Hepatocyte (in vitro differentiated cells): ENCODE results near the gene BTRC. TPM values are rescaled to one million over a fixed set of nuclear protein-coding genes. Genes with fewer than 3 reads are reported as not detected.
A peak's percentile ranks its signal among the peaks of the same experiment; 100 is the strongest.

Experiments
- DNase-seq: peaks from one replicate; pipeline ENCODE4 v3.0.0-alpha.2; 2016; ENCODE audit warnings: low spot score
- H2AFZ ChIP-seq: fragments of 200-600 bp; sonication (generic); 2 replicates; pipeline ENCODE4 v1.6.0; 2016; ENCODE audit warnings: antibody characterized with exemption, mild to moderate bottlenecking
- H3K27ac ChIP-seq: fragments of 200-600 bp; sonication (generic); 2 replicates; pipeline ENCODE4 v1.5.1; 2016; ENCODE audit warnings: mild to moderate bottlenecking
- H3K27me3 ChIP-seq: fragments of 200-600 bp; sonication (generic); 2 replicates; pipeline ENCODE4 v1.6.1; 2016
- H3K36me3 ChIP-seq: fragments of 200-600 bp; sonication (generic); replicated peaks from 2 replicates; pipeline ENCODE4 v1.5.1; 2016; ENCODE audit warnings: low read depth; ENCODE audit not compliant: insufficient read depth
- H3K4me1 ChIP-seq: fragments of 200-600 bp; sonication (generic); 2 replicates; pipeline ENCODE4 v1.5.1; 2016; ENCODE audit warnings: mild to moderate bottlenecking, moderate library complexity; ENCODE audit not compliant: insufficient read depth
- H3K4me2 ChIP-seq: fragments of 200-600 bp; sonication (generic); 2 replicates; pipeline ENCODE4 v1.6.0; 2016
- H3K4me3 ChIP-seq: fragments of 200-600 bp; sonication (generic); 2 replicates; pipeline ENCODE4 v1.5.1; 2016; ENCODE audit warnings: mild to moderate bottlenecking
- H3K79me2 ChIP-seq: fragments of 200-600 bp; sonication (generic); 2 replicates; pipeline ENCODE4 v1.6.0; 2017; ENCODE audit warnings: mild to moderate bottlenecking
- H3K9me2 ChIP-seq: fragments of 200-600 bp; sonication (generic); replicated peaks from 2 replicates; pipeline ENCODE4 v1.6.0; 2017; ENCODE audit warnings: mild to moderate bottlenecking; ENCODE audit not compliant: insufficient read depth
- H3K9me3 ChIP-seq: fragments of 200-600 bp; sonication (generic); 2 replicates; pipeline ENCODE4 v1.5.1; 2016; ENCODE audit warnings: low read depth, mild to moderate bottlenecking
- H4K20me1 ChIP-seq: fragments of 200-600 bp; sonication (generic); 2 replicates; pipeline ENCODE4 v1.6.0; 2016; ENCODE audit warnings: mild to moderate bottlenecking; ENCODE audit not compliant: insufficient read depth, poor library complexity, severe bottlenecking
- CTCF ChIP-seq: fragments of 200-600 bp; sonication (generic); IDR thresholded peaks from 2 replicates; pipeline ENCODE4 v1.5.1; 2016; ENCODE audit warnings: antibody characterized with exemption, mild to moderate bottlenecking; ENCODE audit not compliant: poor library complexity
- EZH2 ChIP-seq: fragments of 200-600 bp; sonication (generic); IDR thresholded peaks from 2 replicates; pipeline ENCODE4 v1.6.1; 2016; ENCODE audit warnings: antibody characterized with exemption, mild to moderate bottlenecking, borderline replicate concordance
- EZH2phosphoT487 ChIP-seq: fragments of 200-600 bp; sonication (generic); IDR thresholded peaks from one replicate; pipeline ENCODE4 v1.6.1; 2018; ENCODE audit warnings: antibody characterized with exemption, mild to moderate bottlenecking, low read depth, moderate library complexity; ENCODE audit not compliant: unreplicated experiment, severe bottlenecking
- WGBS: methylation state at CpG from one replicate; pipeline ENCODE4 v1.1.6; 2016; ENCODE audit warnings: low lambda C conversion rate; ENCODE audit errors: missing lambda C conversion rate; 5-methylcytosine and 5-hydroxymethylcytosine counted together
- polyA plus RNA-seq: library from polyadenylated mRNA; unstranded; fragments of >200 nt; fragmentation: Nextera tagmentation; extraction: Ambion mirVana; gene quantifications from 2 replicates; pipeline ENCODE4 v1.2.1, GENCODE V29; 2016
- total RNA-seq: library from RNA; depleted of rRNA; stranded (reverse); fragments of >200 nt; gene quantifications from 2 replicates; pipeline ENCODE4 v1.2.3, GENCODE V29; 2014

Gene BTRC
- total and polyA plus RNA-seq, 2 experiments from 2014 or later, result 14.5 to 24.3 TPM

GRCh38 chr10:101564490-101564991 lies 210.6 kb downstream of the BTRC start:
- 93% methylated on average over 15 of the region's 15 CpGs for WGBS
- TF ChIP-seq EZH2phosphoT487 (no peak), EZH2 (no peak), CTCF (no peak)
- no peak overlapping the region for H3K4me2 ChIP-seq
- no peaks in the 10 kb centered on the region for H3K9me2 ChIP-seq
- no peak overlapping the region for H3K27ac ChIP-seq
- no peaks in the 10 kb centered on the region for H3K4me1 ChIP-seq
- H2AFZ ChIP-seq, result no peak overlapping the region
- H3K9me3 ChIP-seq, result no peaks in the 10 kb centered on the region
- H3K79me2 ChIP-seq, result no peaks in the 10 kb centered on the region
- no peak for DNase-seq
- peaks cover 47% of the 10 kb centered on the region for H3K27me3 ChIP-seq
- no peaks in the 10 kb centered on the region for H4K20me1 ChIP-seq
- no peaks in the 10 kb centered on the region for H3K36me3 ChIP-seq
- no peak overlapping the region for H3K4me3 ChIP-seq

DNA sequence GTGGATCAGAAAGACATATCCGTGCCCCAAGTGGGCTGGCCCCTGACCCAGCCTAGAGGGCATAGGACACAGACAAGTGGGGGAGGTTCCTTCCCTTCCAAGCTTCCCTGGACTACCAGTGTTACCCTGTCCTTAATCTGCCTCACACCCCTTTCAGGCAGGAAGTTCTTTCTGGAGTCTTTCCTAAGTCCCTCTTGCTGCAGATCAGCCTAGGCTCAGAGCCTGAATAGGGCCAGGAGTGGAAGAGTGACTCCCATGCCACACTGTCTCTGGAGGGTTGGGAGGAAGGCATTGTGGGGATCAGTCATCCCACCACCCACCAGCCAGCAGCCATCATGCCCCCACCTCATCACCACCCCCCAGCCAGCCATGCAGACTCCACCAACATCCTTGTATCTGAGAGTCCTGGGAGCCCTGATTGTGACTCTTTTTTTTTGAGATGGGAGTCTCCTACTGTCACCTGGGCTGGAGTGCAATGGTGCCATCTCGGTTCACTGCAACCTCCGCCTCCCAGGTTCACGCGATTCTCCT lies 211.5 kb downstream of the BTRC start:
- no peak overlapping the region for H3K4me2 ChIP-seq
- no peak overlapping the region for H2AFZ ChIP-seq
- H3K4me1 ChIP-seq, result peaks cover under 1% of the 10 kb centered on the region
- H3K9me3 ChIP-seq, result no peaks in the 10 kb centered on the region
- H3K9me2 ChIP-seq, result no peaks in the 10 kb centered on the region
- H3K36me3 ChIP-seq, result no peaks in the 10 kb centered on the region
- H3K4me3 ChIP-seq, result no peak overlapping the region
- H4K20me1 ChIP-seq, result no peaks in the 10 kb centered on the region
- no peak for DNase-seq
- H3K27me3 ChIP-seq, result peaks cover 51% of the 10 kb centered on the region
- WGBS, result 90% methylated on average over 5 of the region's 5 CpGs
- H3K79me2 ChIP-seq, result no peaks in the 10 kb centered on the region
- H3K27ac ChIP-seq, result no peak overlapping the region
- TF ChIP-seq EZH2phosphoT487 (no peak), EZH2 (no peak), CTCF (no peak)

DNA sequence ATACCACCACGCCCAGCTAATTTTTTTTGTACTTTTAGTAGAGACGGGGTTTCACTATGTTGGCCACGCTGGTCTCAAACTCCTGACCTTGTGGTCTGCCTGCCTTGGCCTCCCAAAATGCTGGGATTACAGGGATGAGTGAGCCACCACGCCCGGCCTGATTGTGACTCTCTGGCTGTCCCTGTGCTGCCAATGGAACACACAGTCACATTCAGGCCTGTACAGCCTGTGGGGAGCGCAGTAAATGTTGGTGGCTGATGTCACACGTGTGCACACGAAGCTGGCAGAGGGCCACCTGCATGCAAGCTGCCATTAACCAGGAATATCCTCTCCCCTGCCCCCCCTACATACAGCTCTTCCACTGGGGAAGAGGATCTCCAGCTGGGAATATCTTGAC lies 212.0 kb downstream of the BTRC start:
- no peak for DNase-seq
- H3K4me3 ChIP-seq, result no peak overlapping the region
- no peaks in the 10 kb centered on the region for H3K9me2 ChIP-seq
- no peak overlapping the region for H3K4me2 ChIP-seq
- TF ChIP-seq EZH2phosphoT487 (no peak), EZH2 (no peak)
- no peaks in the 10 kb centered on the region for H4K20me1 ChIP-seq
- H3K36me3 ChIP-seq, result no peaks in the 10 kb centered on the region
- H3K27ac ChIP-seq, result no peak overlapping the region
- H3K4me1 ChIP-seq, result peaks cover 6% of the 10 kb centered on the region
- no peaks in the 10 kb centered on the region for H3K9me3 ChIP-seq
- H3K79me2 ChIP-seq, result no peaks in the 10 kb centered on the region
- H3K27me3 ChIP-seq, result peaks cover 51% of the 10 kb centered on the region
- no peak overlapping the region for H2AFZ ChIP-seq
- 83% methylated on average over 8 of the region's 8 CpGs for WGBS

- Histone ChIP-seq H3K36me3 (no peaks in the 10 kb centered on the region), H3K27ac (no peak overlapping the region), H2AFZ (no peak overlapping the region), H3K27me3 (peaks cover 51% of the 10 kb centered on the region), H4K20me1 (no peaks in the 10 kb centered on the region), H3K4me3 (no peak overlapping the region), H3K9me2 (no peaks in the 10 kb centered on the region), H3K79me2 (no peaks in the 10 kb centered on the region), H3K9me3 (no peaks in the 10 kb centered on the region), H3K4me1 (peaks cover 6% of the 10 kb centered on the region), H3K4me2 (peak overlapping the region; percentile 65)
- 29% methylated on average over 50 of the region's 59 CpGs for WGBS
- no peak for DNase-seq
- TF ChIP-seq EZH2 (peak; percentile 51), CTCF (no peak)
Observed at GRCh38 chr10:101566333-101567164, 212.6 kb downstream of the BTRC start.
